ENCODE measurements around the gene SYNDIG1. TPM values are rescaled to one million over a fixed set of nuclear protein-coding genes. Genes with fewer than 3 reads are reported as not detected.

The SYNDIG1 gene
- total RNA-seq, 2 experiments from 2014 or later: not detected

- peaks cover 4% of the 10 kb centered on the region for H3K27me3 Mint-ChIP-seq
- no peak overlapping the region for H3K27ac Mint-ChIP-seq
- Histone ChIP-seq H3K4me3 (ENCODE audit: low read length) (no peak overlapping the region), H3K4me1 (ENCODE audit: insufficient read depth, low read length) (no peaks in the 10 kb centered on the region), H3K9me3 (ENCODE audit: control insufficient read depth in 1 of 2, insufficient read depth in 1 of 2, low read length in 2 of 2) (peaks cover 0 to 6% of the 10 kb centered on the region in 2 experiments), H3K36me3 (ENCODE audit: insufficient read depth, low read length) (no peaks in the 10 kb centered on the region), H3K27ac (ENCODE audit: low read depth in 1 of 2, low read length in 2 of 2) (no peak overlapping the region), H3K27me3 (ENCODE audit: control insufficient read depth in 1 of 2, insufficient read depth in 2 of 2, low read length in 2 of 2) (peaks cover 0 to 2% of the 10 kb centered on the region in 2 experiments)
- POLR2A ChIA-PET: no interaction called here
- no peak for ATAC-seq (ENCODE audit: poor library complexity)
- H3K36me3 Mint-ChIP-seq (ENCODE audit: low read depth): no peaks in the 10 kb centered on the region
- DNase-seq: no peak
- TF ChIP-seq CTCF (IDR thresholded peaks at IDR 0.05): no peak
- no peaks in the 10 kb centered on the region for H3K4me1 Mint-ChIP-seq (ENCODE audit: low read depth)
- CTCF ChIA-PET: no interaction called here
- no peak overlapping the region for H3K4me3 Mint-ChIP-seq
- intact Hi-C loops (cut with DNase I, micrococcal nuclease): no loop called here
- no peaks in the 10 kb centered on the region for H3K9me3 Mint-ChIP-seq
Observed at GRCh38 chr20:24615353-24615752, 145.9 kb downstream of the SYNDIG1 start.

DNA sequence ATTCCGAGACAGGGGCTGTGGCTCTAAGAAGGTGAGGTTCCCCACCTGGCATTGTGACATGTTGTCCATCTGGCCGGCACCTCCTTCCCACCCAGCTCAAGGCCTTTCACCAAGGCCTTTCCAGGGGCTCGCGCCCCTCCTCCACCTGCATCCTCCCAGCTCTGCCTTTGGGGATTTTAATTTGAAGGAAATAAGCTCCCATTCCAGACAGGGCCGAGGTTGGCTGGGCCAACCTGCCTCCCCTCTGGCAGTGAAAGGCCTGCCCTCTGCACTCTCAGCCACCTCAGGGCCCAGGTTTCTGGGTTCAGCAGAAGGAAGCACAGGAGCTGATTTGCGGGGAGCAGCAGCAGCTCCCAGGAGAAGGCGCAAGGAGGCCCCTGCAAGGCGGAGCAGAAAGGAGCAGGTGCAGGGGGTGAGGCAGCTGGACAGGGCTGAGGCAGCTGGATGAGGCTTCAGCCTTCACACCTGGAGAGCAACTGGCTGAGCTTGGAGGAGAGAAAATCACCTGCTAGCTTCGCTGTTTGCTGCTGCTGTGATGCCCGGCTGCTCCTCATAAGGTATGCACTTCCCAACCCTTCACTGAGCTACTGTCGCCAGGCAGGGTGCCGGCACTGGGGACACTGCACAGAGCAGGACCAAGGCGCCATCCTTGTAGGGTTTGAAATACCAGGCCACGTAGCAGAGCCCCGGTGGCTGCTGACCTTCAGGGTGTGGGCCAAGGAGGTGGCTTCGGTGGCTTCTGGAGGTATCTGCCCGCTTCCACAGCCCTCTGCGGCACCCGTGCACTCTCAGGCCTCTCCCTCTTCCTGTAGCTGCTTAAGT, 147.0 kb downstream of the SYNDIG1 start:
- no peak overlapping the region for H3K4me3 ChIP-seq (ENCODE audit: low read length)
- Mint-ChIP-seq H3K27me3 (peaks cover 4% of the 10 kb centered on the region), H3K27ac (no peak overlapping the region), H3K4me1 (ENCODE audit: low read depth) (no peaks in the 10 kb centered on the region), H3K4me3 (no peak overlapping the region), H3K9me3 (no peaks in the 10 kb centered on the region), H3K36me3 (ENCODE audit: low read depth) (no peaks in the 10 kb centered on the region)
- peaks cover 0 to 2% of the 10 kb centered on the region in 2 experiments for H3K27me3 ChIP-seq (ENCODE audit: control insufficient read depth in 1 of 2, insufficient read depth in 2 of 2, low read length in 2 of 2)
- POLR2A ChIA-PET: no interaction called here
- H3K36me3 ChIP-seq (ENCODE audit: insufficient read depth, low read length): no peaks in the 10 kb centered on the region
- H3K27ac ChIP-seq (ENCODE audit: low read depth in 1 of 2, low read length in 2 of 2): no peak overlapping the region
- CTCF ChIA-PET: no interaction called here
- intact Hi-C loops (cut with DNase I, micrococcal nuclease): no loop called here
- peaks cover 0 to 6% of the 10 kb centered on the region in 2 experiments for H3K9me3 ChIP-seq (ENCODE audit: control insufficient read depth in 1 of 2, insufficient read depth in 1 of 2, low read length in 2 of 2)
- no peak for ATAC-seq (ENCODE audit: poor library complexity)
- no peak for TF ChIP-seq CTCF (IDR thresholded peaks at IDR 0.05)
- H3K4me1 ChIP-seq (ENCODE audit: insufficient read depth, low read length): no peaks in the 10 kb centered on the region
- no peak for DNase-seq

GRCh38 chr20:24617080-24617432, 147.6 kb downstream of the SYNDIG1 start:
- Histone ChIP-seq H3K9me3 (ENCODE audit: control insufficient read depth in 1 of 2, insufficient read depth in 1 of 2, low read length in 2 of 2) (peaks cover 0 to 6% of the 10 kb centered on the region in 2 experiments), H3K4me1 (ENCODE audit: insufficient read depth, low read length) (no peaks in the 10 kb centered on the region), H3K36me3 (ENCODE audit: insufficient read depth, low read length) (no peaks in the 10 kb centered on the region), H3K27ac (ENCODE audit: low read depth in 1 of 2, low read length in 2 of 2) (no peak overlapping the region), H3K27me3 (ENCODE audit: control insufficient read depth in 1 of 2, insufficient read depth in 2 of 2, low read length in 2 of 2) (peaks cover 0 to 2% of the 10 kb centered on the region in 2 experiments), H3K4me3 (ENCODE audit: low read length) (no peak overlapping the region)
- no peaks in the 10 kb centered on the region for H3K9me3 Mint-ChIP-seq
- no peak overlapping the region for H3K4me3 Mint-ChIP-seq
- intact Hi-C loops (cut with DNase I, micrococcal nuclease): no loop called here
- ATAC-seq (ENCODE audit: poor library complexity) (no peak), DNase-seq (no peak)
- H3K27ac Mint-ChIP-seq: no peak overlapping the region
- CTCF ChIA-PET: no interaction called here
- POLR2A ChIA-PET: no interaction called here
- H3K4me1 Mint-ChIP-seq (ENCODE audit: low read depth): no peaks in the 10 kb centered on the region
- no peak for TF ChIP-seq CTCF (IDR thresholded peaks at IDR 0.05)
- no peaks in the 10 kb centered on the region for H3K36me3 Mint-ChIP-seq (ENCODE audit: low read depth)
- peaks cover 4% of the 10 kb centered on the region for H3K27me3 Mint-ChIP-seq
